Measurements from ENCODE around the gene CNMD. TPM values are rescaled to one million over a fixed set of nuclear protein-coding genes. Genes with fewer than 3 reads are reported as not detected.

Gene CNMD
- total and polyA plus RNA-seq, 2 of the 8 experiments (the other 6 are each of a cell fraction or from before 2014, with no cell fraction given): 87.4 to 113 TPM

GRCh38 chr13:52738719-52739467 lies 727 bp downstream of the CNMD start (continued):
- TF ChIP-seq HDAC2 (IDR thresholded peaks at IDR 0.05; ENCODE audit: borderline replicate concordance in 1 of 2, low read depth in 2 of 2, low read length in 2 of 2): peak in 1 of 2 experiments; percentile 82; a peak in 1 of 4 replicates
- no peak for TF ChIP-seq SP2 (IDR thresholded peaks at IDR 0.05; ENCODE audit: low read length)
- TF ChIP-seq CTCF (IDR thresholded peaks at IDR 0.05; ENCODE audit: control extremely low read depth in 1 of 3, insufficient read depth in 1 of 3, low read depth in 1 of 3, low read length in 3 of 3): peak; percentile 63 to 94 (median 65)
- peak; percentile 63 for TF ChIP-seq RBBP5 (IDR thresholded peaks at IDR 0.05; ENCODE audit: borderline replicate concordance, low read depth, low read length)
- TF ChIP-seq ZNF274 (IDR thresholded peaks at IDR 0.05; ENCODE audit: borderline replicate concordance, extremely low read depth, low read length): no peak
- peak; percentile 27 to 66 for TF ChIP-seq RAD21 (IDR thresholded peaks at IDR 0.05 in 1 of 2, conservative IDR thresholded peaks at IDR 0.05 in 1 of 2; ENCODE audit: low read depth in 2 of 2, low read length in 2 of 2)
- TF ChIP-seq ASH2L (IDR thresholded peaks at IDR 0.05; ENCODE audit: low read length): peak; percentile 58
- TF ChIP-seq YY1 (IDR thresholded peaks at IDR 0.05; ENCODE audit: low read depth, low read length): 0 out of 2 replicates have a peak, but pooled peaks have one; percentile 6
- peak in 1 of 2 experiments; percentile 59; a peak in 2 of 3 replicates for TF ChIP-seq POLR2A (IDR thresholded peaks at IDR 0.05; ENCODE audit: control extremely low read depth in 1 of 2, low read depth in 2 of 2, low read length in 2 of 2)
- no peak for TF ChIP-seq CBX8 (IDR thresholded peaks at IDR 0.05; ENCODE audit: borderline replicate concordance, low read depth, low read length)
- TF ChIP-seq MAX (IDR thresholded peaks at IDR 0.05): peak; percentile 85
- peak; percentile 51 for TF ChIP-seq KDM4A (IDR thresholded peaks at IDR 0.05; ENCODE audit: low read depth, low read length, severe bottlenecking)
- TF ChIP-seq BCL11A (IDR thresholded peaks at IDR 0.05; ENCODE audit: low read depth in 2 of 2, low read length in 2 of 2): no peak
- TF ChIP-seq NANOG (IDR thresholded peaks at IDR 0.05; ENCODE audit: insufficient read depth, low read depth, low read length, poor library complexity, severe bottlenecking): no peak
- no peak for TF ChIP-seq SUZ12 (IDR thresholded peaks at IDR 0.05; ENCODE audit: low read length)
- peak; percentile 52 for TF ChIP-seq BACH1 (IDR thresholded peaks at IDR 0.05; ENCODE audit: low read length)
- peak; percentile 52; the same call in 1 of the 2 replicates for TF ChIP-seq PHF8 (conservative IDR thresholded peaks at IDR 0.05; ENCODE audit: low read depth, low read length)

All from H1 (cell line).